Measurements from ENCODE around the gene CENPI.

GRCh38 chrX:101057093-101057714 is 40.8 kb upstream of the CENPI start:
- TF ChIP-seq CTCF (IDR thresholded peaks at IDR 0.05): no peak
- no peak for TF ChIP-seq POLR2A (IDR thresholded peaks at IDR 0.05)

Data from Peyer's patch (tissue), 4 donors.